ENCODE results near the gene LMX1B.

The LMX1B gene

GRCh38 chr9:126682928-126683697 lies 69.4 kb downstream of the LMX1B start:
- DNase-seq: no peak

- DNase-seq: no peak
Observed at GRCh38 chr9:126683698-126684044, 69.9 kb downstream of the LMX1B start.

GRCh38 chr9:126684345-126684744 lies 70.6 kb downstream of the LMX1B start:
- no peak for DNase-seq

GRCh38 chr9:126684965-126685465 lies 71.3 kb downstream of the LMX1B start:
- no peak for DNase-seq

- DNase-seq: no peak
Observed at GRCh38 chr9:126687930-126688461, 74.3 kb downstream of the LMX1B start.

- no peak for DNase-seq
Observed at GRCh38 chr9:126688617-126689016, 74.9 kb downstream of the LMX1B start.

- no peak for DNase-seq
Observed at GRCh38 chr9:126689027-126689825, 75.5 kb downstream of the LMX1B start.

- peak in 3 of 4 experiments; percentile 21 to 44 (median 38) for DNase-seq
Observed at GRCh38 chr9:126690431-126691051, 76.8 kb downstream of the LMX1B start.

- DNase-seq: no peak
Observed at GRCh38 chr9:126692041-126692758, 78.5 kb downstream of the LMX1B start.

GRCh38 chr9:126692759-126693427 lies 79.2 kb downstream of the LMX1B start:
- DNase-seq: no peak

- DNase-seq: no peak
Observed at GRCh38 chr9:126693428-126693944, 79.8 kb downstream of the LMX1B start.

GRCh38 chr9:126694206-126695081 lies 80.7 kb downstream of the LMX1B start:
- DNase-seq: no peak

GRCh38 chr9:126695186-126695585 lies 81.5 kb downstream of the LMX1B start:
- DNase-seq: no peak

GRCh38 chr9:126695701-126696400 lies 82.1 kb downstream of the LMX1B start:
- DNase-seq: no peak

GRCh38 chr9:126696401-126697145 lies 82.8 kb downstream of the LMX1B start:
- DNase-seq: no peak

GRCh38 chr9:126697330-126697729 lies 83.6 kb downstream of the LMX1B start:
- DNase-seq: no peak

- no peak for DNase-seq
Observed at GRCh38 chr9:126698251-126698650, 84.5 kb downstream of the LMX1B start.

- DNase-seq: no peak
Observed at GRCh38 chr9:126698756-126699155, 85.0 kb downstream of the LMX1B start.

GRCh38 chr9:126699401-126699881 lies 85.7 kb downstream of the LMX1B start:
- DNase-seq: no peak

Measured in activated naive CD4-positive, alpha-beta T cell (primary cell).